HG03571 (cell line): ENCODE measurements around the gene SEMA6C.
"Not testable (repeated sequence)": the region's sequence is repeated elsewhere in the genome, so short reads cannot be mapped to it uniquely, and the experiment has no call there.

ENCODE experiments used
- ATAC-seq: cut with Tn5 transposase; IDR thresholded peaks from one replicate; pipeline ENCODE4 v1.9.1; 2021; ENCODE audit not compliant: unreplicated experiment

Gene SEMA6C

GRCh38 chr1:151130987-151131586, 15.3 kb downstream of the SEMA6C start:
- no peak for ATAC-seq

- no peak for ATAC-seq
Measured at GRCh38 chr1:151128800-151129199, 17.6 kb downstream of the SEMA6C start.

- ATAC-seq, result no peak
Measured at GRCh38 chr1:151124763-151125403, 21.5 kb downstream of the SEMA6C start.

DNA sequence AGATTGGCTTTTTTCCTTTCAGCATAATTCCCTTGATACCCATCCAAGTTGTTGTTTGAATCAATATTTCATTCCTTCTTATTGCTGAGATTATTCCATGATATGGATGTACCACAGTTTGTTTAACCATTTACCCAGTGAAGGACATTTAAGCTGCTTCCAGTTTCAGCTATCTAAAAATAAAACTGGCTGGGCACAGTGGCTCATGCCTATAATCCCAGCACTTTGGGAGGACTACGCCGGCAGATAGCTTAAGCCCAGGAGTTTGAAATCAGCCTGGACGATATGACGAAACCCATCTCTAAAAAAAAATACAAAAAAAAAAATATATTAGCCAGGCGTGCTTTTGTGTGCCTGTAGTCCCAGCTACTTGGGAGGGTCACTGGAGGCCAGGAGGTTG, 32.6 kb downstream of the SEMA6C start:
- ATAC-seq, result no peak

DNA sequence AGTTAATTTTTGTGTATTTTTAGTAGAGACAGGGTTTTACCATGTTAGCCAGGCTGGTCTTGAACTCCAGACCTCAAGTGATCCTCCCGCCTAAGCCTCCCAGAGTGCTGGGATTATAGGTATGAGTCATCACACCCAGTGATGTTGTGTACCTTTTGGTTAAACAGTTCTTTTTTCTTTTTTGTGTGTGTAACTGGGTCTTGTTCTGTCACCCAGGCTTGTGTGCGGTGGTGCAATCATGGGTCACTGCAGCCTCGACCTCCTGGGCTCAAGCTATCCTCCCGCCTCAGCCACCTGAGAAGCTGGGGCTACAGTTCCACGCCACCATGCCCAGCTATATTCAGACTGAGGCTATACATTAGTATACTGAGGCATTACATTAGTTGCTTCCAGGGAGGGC, 38.1 kb downstream of the SEMA6C start:
- ATAC-seq, result no peak

- ATAC-seq, result no peak
Measured at GRCh38 chr1:151106894-151107293, 39.5 kb downstream of the SEMA6C start.

DNA sequence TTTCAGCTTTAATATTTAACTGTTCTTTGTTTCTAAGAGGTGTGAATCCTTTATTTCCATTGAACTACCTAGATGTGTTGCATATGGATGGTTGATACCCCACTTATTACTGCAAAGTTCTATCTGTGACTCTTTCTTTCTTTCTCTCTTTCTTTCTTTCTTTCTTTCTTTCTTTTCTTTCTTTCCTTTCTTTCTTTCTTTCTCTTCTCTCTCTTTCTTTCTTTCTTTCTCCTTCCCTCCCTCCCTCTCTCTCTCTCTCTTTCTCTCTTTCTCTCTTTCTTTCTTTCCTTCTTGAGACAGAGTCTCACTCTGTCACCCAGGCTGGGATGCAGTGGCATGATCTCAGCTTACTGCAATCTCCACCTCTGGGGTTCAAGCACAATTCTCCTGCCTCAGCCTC, 41.8 kb downstream of the SEMA6C start:
- ATAC-seq, result no peak

GRCh38 chr1:151098126-151098525, 48.3 kb downstream of the SEMA6C start:
- ATAC-seq, result no peak

DNA sequence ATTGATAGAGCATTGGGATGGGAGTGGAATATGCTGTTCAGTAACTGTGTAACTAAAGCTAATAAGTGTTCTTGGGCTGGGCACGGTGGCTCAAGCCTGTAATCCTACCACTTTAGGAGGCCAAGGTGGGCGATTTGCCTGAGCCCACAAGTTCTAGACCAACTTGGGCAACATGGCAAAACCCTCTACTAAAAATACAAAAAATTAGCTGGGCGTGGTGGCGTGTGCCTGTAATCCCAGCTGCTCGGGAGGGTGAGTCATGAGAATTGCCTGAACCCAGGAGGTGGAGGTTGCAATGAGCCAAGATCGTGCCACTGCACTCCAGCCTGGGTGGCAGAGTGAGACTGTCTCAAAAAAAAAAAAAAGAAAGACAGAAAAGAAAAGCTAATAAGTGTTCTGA, 49.0 kb downstream of the SEMA6C start:
- not testable (repeated sequence) for ATAC-seq

- ATAC-seq, result no peak
Measured at GRCh38 chr1:151085953-151086559, 60.4 kb downstream of the SEMA6C start.
